Sigmoid colon (tissue), 4 donors: ENCODE results near the gene CD274.
"Not testable (repeated sequence)": the region's sequence is repeated elsewhere in the genome, so short reads cannot be mapped to it uniquely, and the experiment has no call there.

ENCODE experiments used
- EP300 ChIP-seq, 4 donors: sonication (generic); formaldehyde crosslinking; IDR thresholded peaks; one replicate each; pipeline ENCODE4 v1.6.1; 2017; ENCODE audit warnings: antibody characterized with exemption in 4 of 4
- POLR2A ChIP-seq, 2 donors: fragments of 450-650 bp; IDR thresholded peaks; one replicate each; pipeline ENCODE4 v1.6.1; 2016; ENCODE audit warnings: antibody characterized with exemption in 2 of 2, mild to moderate bottlenecking in 2 of 2, moderate library complexity in 2 of 2
- TF ChIP-seq, protein P1 (sequence below), 4 experiments: fragments of 450-650 bp in 3 of 4; fragments of 200-600 bp in 1 of 4; IDR thresholded peaks; one replicate each; pipeline ENCODE4 v1.5.1; 2016 to 2019; ENCODE audit warnings: antibody characterized with exemption in 4 of 4, mild to moderate bottlenecking in 3 of 4, moderate library complexity in 2 of 4

DNA sequence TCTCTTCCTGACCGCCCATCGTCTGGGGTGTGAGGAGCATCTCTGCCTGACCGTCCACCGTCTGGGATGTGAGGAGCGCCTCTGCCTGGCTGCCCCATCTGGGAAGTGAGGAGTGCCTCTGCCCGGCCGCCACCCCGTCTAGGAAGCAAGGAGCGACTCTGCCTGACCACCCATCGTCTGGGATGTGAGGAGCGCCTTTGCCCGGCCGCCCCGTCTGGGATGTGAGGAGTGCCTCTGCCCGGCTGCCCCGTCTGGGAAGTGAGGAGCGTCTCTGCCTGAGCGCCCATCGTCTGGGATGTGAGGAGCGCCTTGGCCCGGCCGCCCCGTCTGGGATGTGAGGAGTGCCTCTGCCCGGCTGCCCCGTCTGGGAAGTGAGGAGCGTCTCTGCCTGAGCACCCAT is 17.0 kb upstream of the CD274 start:
- TF ChIP-seq, protein P1, sequence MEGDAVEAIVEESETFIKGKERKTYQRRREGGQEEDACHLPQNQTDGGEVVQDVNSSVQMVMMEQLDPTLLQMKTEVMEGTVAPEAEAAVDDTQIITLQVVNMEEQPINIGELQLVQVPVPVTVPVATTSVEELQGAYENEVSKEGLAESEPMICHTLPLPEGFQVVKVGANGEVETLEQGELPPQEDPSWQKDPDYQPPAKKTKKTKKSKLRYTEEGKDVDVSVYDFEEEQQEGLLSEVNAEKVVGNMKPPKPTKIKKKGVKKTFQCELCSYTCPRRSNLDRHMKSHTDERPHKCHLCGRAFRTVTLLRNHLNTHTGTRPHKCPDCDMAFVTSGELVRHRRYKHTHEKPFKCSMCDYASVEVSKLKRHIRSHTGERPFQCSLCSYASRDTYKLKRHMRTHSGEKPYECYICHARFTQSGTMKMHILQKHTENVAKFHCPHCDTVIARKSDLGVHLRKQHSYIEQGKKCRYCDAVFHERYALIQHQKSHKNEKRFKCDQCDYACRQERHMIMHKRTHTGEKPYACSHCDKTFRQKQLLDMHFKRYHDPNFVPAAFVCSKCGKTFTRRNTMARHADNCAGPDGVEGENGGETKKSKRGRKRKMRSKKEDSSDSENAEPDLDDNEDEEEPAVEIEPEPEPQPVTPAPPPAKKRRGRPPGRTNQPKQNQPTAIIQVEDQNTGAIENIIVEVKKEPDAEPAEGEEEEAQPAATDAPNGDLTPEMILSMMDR (IDR thresholded peaks at IDR 0.05) = not testable (repeated sequence)
- TF ChIP-seq POLR2A, EP300 (IDR thresholded peaks at IDR 0.05): not testable (repeated sequence)
